Loucy (cell line): ENCODE results near the gene LGALS9B.
"Not testable (repeated sequence)": the region's sequence is repeated elsewhere in the genome, so short reads cannot be mapped to it uniquely, and the experiment has no call there.

Source experiments
- CTCF ChIP-seq: fragments of 200-600 bp; sonication (generic); conservative IDR thresholded peaks from 2 replicates; pipeline ENCODE4 v1.5.1; 2014; ENCODE audit warnings: mild to moderate bottlenecking, antibody characterized with exemption, low read length
- EZH2phosphoT487 ChIP-seq: fragments of 200-600 bp; IDR thresholded peaks from 2 replicates; pipeline ENCODE4 v1.6.1; 2018; ENCODE audit warnings: antibody characterized with exemption, mild to moderate bottlenecking, moderate library complexity, borderline replicate concordance

GRCh38 chr17:20464854-20465414, 2.4 kb downstream of the LGALS9B start:
- not testable (repeated sequence) for TF ChIP-seq CTCF, EZH2phosphoT487
